ENCODE results near the gene HOXB4.

GRCh38 chr17:48539177-48539576, 39.0 kb downstream of the HOXB4 start:
- no peak for TF ChIP-seq CTCF (conservative IDR thresholded peaks at IDR 0.05; ENCODE audit: low read depth, low read length)
- no peak for TF ChIP-seq EZH2 (IDR thresholded peaks at IDR 0.05; ENCODE audit: low read length, unreplicated experiment)
- TF ChIP-seq EZH2phosphoT487 (IDR thresholded peaks at IDR 0.05; ENCODE audit: borderline replicate concordance, low read length) = no peak

All from PC-3 (cell line).